B cell (primary cell): ENCODE data around the gene RGS6.

Source experiments
- EZH2 ChIP-seq: IDR thresholded peaks from 2 replicates; pipeline ENCODE4 v1.6.1; 2012; ENCODE audit warnings: borderline replicate concordance, low read depth, mild to moderate bottlenecking, moderate library complexity, low read length; ENCODE audit not compliant: insufficient read depth, poor library complexity, severe bottlenecking
- TF ChIP-seq, protein P1 (sequence below): fragments of 200-600 bp; IDR thresholded peaks from one replicate; pipeline ENCODE4 v1.8.0; 2022; ENCODE audit warnings: antibody characterized with exemption, mild to moderate bottlenecking

GRCh38 chr14:72590577-72590976, 658.3 kb downstream of the RGS6 start:
- TF ChIP-seq, protein P1, sequence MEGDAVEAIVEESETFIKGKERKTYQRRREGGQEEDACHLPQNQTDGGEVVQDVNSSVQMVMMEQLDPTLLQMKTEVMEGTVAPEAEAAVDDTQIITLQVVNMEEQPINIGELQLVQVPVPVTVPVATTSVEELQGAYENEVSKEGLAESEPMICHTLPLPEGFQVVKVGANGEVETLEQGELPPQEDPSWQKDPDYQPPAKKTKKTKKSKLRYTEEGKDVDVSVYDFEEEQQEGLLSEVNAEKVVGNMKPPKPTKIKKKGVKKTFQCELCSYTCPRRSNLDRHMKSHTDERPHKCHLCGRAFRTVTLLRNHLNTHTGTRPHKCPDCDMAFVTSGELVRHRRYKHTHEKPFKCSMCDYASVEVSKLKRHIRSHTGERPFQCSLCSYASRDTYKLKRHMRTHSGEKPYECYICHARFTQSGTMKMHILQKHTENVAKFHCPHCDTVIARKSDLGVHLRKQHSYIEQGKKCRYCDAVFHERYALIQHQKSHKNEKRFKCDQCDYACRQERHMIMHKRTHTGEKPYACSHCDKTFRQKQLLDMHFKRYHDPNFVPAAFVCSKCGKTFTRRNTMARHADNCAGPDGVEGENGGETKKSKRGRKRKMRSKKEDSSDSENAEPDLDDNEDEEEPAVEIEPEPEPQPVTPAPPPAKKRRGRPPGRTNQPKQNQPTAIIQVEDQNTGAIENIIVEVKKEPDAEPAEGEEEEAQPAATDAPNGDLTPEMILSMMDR: no peak
- no peak for TF ChIP-seq EZH2
